NCI-H1105 treated with DMSO at 0.1 percent for 48 hours (cell line): Measurements from ENCODE around the gene MACROD1.
A peak's percentile ranks its signal among the peaks of the same experiment; 100 is the strongest.

Experiments used
- DNase-seq: peaks from one replicate; lab custom pipeline; 2025; lab: John Stamatoyannopoulos, UW

Gene MACROD1, protein sequence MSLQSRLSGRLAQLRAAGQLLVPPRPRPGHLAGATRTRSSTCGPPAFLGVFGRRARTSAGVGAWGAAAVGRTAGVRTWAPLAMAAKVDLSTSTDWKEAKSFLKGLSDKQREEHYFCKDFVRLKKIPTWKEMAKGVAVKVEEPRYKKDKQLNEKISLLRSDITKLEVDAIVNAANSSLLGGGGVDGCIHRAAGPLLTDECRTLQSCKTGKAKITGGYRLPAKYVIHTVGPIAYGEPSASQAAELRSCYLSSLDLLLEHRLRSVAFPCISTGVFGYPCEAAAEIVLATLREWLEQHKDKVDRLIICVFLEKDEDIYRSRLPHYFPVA

DNA sequence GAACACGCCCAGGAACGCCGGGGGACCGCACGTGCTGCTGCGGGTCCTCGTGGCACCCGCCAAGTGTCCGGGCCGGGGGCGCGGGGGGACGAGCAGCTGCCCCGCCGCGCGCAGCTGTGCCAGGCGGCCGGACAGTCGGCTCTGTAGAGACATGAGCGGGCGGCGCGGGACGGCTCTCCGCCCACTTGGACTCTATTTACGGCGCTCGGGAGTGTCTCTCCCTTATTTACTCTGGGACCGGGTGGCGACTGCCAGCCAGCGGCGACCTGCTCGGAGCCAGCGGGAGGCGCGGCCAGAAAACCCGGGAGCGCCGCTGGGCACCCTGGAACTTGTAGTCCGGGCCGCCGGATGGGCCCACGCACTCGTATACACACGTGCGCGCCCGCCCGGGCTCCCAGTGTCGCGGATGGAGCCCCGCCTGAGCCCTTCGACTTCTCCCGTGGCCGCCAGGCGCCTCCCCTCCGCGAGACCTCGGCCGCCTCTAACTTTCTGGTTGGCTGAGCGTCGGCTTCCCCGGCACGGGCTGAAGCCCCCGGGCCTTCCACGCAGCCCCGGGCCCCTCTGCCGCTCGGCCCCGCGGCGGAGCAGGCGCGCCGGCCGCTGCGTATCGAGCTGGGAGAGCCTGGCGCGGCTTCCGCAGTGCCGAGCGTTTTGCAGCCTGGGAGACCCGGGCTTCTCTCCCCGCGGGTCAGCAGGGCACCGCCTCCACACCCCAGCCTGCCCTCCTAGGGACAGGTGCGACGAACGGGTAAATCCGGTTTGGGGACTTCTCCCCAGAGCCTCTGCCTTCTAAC lies at the start of gene MACROD1:
Gene MACROD1, minus strand, starts transcription at position 272 of the 794 bp plus-strand sequence. Its CDS starts 119 bp downstream, at position 153.
- peak; percentile 82 for DNase-seq

DNA sequence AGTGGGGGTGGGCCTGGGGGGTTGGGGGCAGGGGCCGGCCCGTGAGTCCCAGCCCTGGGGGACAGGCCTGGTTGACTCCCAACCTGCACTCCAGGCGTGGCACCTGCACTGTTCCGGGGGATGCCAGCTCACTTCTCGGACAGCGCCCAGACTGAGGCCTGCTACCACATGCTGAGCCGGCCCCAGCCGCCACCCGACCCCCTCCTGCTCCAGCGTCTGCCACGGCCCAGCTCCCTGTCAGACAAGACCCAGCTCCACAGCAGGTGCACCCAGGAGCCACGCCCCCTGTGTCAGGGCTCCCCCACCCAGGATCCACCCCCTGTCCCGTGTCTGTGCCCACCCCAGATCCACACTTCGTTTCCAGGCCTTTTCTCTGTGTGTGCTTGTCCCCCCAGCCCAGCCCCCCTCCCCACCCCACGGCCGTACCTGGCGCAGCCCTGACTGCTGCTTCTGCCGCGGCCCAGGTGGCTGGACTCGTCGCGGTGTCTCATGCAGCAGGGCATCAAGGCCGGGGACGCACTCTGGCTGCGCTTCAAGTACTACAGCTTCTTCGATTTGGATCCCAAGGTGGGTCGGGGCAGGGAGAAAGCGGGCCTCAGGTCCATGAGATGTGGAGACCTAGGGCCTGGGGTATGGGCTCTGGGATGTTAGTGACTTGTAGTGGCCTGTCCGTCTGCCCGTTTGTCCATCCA lies 45.4 kb upstream of the MACROD1 start:
- no peak for DNase-seq

DNA sequence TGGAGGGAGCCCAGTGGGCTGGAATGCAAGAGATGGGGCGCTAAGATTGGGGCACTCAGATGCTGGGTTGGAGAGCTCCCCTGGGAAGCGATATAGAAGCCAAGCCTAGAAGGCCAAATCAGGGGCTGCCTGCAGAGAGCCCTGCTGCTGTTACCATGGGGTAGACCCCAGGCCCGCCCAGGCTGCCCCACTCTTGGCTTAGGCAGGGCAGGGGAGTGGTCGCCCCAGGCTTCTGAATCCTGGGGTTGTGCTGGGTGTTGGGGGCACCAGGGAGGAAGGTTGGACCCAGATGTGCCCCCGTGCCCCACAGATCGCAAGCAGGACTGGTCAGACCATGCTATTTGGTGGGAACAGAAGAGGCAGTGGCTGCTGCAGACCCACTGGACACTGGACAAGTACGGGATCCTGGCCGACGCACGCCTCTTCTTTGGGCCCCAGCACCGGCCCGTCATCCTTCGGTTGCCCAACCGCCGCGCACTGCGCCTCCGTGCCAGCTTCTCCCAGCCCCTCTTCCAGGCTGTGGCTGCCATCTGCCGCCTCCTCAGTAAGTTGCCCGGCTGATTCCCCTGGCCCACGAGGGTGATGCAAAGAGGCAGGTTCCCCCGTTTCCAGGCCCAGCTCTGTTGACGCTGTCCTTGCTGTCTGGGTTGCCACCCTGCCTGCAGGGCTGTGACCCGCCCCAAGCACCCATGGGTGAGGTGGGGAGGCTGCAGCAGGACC lies 44.5 kb upstream of the MACROD1 start:
- no peak for DNase-seq

DNA sequence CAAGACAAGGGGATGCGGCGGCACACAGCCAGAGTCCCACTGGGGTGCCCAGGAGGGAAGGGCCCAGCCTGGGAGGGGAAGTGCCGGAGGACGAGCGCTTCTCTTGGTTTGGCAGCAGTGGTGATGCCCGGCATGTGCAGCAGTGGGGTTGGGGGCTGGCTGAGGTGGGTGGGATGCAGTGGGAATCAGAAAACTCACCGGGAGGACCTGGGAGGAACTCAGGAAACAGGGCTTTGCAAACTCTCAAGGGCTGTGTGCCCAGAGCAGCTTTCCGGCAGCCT lies 43.6 kb upstream of the MACROD1 start:
- DNase-seq: no peak

DNA sequence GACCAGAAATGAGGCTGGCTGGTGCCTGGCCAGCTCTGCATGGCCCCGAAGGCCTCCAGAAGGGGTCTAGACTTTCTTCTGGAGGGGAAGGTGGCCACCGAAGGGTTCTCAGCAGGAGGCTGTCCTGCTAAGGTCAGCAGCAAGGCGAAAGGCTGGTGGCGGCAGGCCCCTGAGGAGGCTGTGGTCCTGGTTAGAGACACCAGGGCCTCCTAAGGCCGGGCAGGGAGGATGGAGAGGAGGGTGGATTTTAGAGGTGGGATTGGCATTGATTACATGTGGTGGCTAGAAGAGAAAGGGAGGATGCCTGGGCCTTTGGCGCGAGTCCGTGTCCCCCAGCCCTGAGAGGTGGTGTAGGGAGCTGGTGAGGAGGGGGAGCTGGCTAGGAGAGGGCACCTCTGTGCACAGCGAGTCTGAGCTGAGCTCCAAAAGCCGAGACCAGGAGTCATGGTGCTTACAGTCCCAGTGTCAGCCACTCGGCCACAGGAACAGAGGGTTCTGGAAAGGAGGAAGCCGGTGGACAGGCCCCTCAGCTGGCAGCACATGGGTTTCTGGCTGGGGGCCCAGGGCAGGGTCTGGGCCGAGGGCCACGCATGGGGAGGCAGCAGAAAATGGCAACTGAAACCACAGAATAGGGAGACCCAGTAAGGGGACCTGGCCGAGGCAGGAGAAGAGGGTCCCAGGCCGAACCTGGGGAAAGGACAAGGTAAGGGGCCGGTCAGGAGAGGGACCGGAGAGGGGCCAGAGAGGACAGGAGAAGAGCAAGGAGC lies 43.1 kb upstream of the MACROD1 start:
- no peak for DNase-seq

DNA sequence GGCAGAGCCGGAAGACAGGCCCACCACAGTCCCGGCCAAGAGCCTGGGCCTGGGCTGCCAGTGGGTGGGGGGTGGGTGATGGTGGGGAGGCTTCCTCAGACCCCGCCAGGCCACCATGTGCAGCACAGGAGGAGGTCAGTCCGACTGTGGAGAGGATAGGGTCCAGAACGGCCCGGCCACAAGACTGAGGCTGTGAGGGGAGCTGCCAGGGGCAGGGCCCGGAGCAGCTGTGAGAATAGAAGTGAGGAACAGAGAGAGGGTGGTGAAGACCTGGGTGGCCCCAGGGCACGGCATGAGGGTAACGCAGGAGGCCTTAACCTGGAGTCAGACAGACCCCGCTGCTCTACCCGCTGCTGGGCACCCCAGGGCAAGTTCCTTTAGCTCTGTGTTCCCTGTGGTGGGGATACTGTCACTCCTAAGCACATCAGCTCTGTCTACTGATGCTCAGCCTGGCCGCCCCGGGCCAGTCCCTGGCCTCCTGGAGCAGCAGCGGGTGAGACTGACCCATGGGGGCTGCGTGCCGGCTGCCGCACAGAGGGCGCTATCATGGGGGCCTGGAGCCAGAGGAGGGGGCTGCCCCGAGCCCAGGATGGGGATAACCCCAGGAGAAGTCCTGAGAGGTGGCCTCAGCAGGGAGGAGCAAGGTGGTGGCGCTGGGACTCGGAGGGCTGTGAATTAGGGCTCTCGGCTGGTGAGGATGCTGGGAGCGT lies 42.3 kb upstream of the MACROD1 start:
- no peak for DNase-seq

DNA sequence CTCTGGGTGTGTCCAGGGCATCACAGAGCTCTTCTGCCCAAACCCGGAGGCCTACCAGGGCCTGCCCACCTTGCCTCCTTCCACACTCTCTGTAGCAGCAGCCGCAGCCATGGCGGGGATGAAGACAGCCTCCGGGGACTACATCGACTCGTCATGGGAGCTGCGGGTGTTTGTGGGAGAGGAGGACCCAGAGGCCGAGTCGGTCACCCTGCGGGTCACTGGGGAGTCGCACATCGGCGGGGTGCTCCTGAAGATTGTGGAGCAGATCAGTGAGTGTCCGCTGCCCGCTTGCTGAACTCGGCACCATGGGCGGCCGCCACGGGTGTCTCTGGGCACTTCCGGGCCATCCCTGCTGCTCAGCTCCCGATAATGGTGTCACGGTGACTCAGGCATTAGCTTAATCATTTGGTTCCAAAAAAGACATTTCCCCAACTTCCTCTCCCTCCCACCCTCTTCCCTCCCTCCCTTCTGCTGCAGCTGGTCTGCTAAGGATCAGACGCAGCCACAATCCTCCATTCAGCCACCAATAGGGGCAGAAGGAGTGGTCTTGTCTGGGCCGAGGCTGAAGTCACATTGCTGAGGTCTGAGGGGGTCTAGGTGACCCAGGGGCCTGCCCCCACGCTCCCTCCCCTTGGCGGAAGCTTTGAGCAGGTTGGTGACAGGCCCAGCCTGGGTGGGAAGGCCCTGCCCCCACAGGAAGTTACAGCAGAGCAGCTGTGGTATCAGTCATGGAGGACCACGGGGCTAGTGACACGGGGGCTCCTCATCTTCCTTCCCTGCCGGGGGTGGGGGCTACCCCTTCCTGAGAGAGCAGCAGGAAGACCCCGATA lies 41.6 kb upstream of the MACROD1 start:
- DNase-seq: no peak

DNA sequence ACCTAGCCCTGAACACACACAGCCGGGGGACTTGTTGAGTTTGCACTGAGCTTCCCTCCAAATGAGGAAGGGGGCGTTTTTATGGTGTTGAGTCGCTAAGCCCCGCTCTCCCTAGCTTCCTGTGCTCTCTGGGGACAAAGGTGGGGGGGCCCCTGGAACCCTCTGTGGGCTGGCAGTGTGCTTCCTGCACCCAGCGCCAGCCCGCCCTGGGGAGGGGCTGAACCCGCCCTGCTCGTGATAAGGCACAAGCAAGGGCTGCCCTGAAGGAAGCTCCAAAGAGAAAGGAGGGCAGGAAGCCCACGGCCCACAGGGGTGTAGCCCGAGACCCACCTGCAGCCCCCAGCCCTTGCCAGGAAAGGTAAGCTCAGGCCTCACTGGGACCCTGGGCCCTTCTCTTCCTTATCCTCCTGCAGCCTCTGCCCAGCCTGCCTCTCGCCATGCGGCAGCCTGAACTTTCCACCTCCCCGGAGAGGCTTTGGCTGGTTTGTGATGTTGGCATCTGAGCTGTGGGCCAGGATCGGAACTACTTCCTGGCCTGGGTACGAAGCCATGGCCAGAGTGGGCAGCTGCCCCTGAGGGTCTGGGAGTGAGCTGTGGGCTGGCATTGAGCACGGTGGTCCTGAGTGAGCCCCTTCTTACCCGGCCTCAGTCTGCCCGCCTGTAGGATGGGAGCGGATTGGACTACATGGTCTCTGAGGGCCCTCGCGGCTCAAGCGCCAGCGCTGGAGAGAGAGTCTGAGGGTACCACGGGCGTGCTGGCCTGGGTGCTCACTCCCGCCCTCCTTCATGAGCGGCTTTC lies 40.7 kb upstream of the MACROD1 start, which contains the start of gene FERMT3:
Gene FERMT3, plus strand, starts transcription at position 265 of the 799 bp plus-strand sequence. CDS start 644 bp downstream, outside the sequence.
- no peak for DNase-seq

DNA sequence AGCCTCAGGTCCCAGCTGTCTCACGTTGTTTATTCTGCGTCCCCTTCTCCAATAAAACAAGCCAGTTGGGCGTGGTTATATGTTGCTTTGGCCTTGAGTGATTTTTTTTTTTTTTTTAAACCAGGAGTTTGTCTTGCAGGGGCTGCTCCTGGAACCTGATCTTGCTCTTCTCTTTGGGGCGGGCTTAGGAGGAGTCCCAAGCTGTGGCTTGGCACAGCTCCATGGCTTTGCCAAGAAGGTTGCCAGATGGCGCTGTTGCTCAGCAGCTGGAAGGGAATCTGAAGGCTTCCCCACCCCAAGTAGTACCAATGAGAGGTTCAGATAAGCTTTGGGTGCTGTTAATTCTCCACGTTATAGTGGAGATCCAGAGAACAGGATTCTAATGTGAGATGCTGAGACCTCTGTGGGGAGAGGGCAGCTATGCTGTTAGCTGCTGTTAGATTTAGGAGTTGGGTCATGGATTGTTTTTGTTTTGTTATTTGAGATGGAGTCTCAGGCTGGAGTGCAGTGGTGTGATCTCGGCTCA lies 38.6 kb upstream of the MACROD1 start:
- DNase-seq: peak; percentile 85

DNA sequence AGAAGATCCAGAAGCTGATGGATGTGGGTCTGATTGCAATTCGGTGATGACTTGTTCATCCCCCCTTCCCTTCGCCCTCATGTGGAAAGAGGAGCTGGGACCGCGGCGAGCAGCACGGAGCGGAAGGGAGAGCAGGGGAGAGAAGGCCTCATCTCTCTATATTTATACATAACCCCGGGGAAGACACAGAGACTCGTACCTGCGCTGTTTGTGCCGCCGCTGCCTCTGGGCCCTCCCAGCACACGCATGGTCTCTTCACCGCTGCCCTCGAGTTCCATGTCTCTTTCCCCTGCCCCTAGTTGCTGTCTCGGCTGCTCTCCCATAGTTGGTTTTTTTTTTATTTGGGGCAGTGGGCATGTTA lies 38.1 kb upstream of the MACROD1 start:
- no peak for DNase-seq

DNA sequence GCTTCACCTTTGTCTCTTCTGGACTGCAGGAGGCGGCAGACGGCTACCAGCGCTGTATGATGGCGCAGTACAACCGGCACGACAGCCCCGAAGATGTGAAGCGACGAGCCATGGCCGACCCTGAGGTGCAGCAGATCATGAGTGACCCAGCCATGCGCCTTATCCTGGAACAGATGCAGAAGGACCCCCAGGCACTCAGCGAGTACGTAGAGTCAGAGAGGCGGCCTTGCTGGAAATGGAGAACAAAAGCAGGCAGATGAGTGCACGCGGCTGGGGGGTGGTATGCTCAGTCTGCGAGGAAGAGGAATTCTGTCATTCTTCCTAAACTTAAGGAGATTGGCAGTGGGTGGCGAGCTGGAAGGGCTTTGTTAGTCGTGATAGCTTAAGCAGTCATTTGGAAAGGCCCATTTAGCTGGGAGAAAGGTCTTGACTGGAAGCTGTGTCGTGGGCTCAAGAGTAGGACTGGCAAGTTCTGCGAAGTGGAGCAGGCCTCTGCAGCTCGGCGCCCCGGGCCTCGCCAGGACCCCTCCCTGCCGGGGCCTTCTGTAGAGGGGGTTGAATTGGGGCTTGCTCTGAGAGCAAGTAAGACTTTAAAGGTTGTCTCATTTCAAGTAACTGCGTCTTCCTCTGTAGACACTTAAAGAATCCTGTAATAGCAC lies 37.6 kb upstream of the MACROD1 start:
- no peak for DNase-seq

DNA sequence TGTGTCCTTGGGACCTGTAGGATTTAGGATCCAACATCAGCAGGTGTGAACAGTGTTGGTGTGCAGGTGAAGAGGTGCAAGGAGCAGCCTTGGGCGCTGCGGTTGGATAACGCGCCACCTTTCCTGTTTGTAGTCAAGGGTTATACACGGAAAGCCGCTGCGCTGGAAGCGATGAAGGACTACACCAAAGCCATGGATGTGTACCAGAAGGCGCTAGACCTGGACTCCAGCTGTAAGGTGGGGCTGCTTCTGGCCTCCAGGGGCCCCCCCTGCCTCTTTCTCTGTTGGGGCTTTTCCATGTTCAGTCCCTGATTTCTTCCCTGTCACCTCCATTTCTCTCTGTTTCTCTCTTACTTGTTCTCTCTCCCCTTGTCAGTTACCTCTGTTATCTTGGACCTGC lies 37.1 kb upstream of the MACROD1 start:
- DNase-seq: no peak

DNA sequence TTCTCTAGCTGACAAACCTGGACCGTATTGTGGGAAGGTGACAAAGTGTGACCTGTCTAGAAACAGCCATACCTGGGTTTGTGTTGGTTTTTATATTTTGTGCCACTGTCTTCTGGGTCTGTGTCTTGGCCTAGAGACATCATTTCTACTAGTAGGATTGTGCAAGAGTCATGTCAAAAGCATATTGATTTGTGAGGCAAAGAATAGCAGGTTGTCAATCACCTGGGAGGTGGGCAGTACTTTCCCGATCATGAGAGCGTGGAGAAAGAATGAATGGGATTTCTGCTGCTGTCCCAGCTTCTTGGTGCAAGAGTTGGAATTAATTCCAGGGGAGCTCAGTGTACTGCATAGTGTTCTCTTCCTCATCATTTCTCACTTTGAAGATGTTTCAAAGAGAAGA lies 35.6 kb upstream of the MACROD1 start:
- no peak for DNase-seq

DNA sequence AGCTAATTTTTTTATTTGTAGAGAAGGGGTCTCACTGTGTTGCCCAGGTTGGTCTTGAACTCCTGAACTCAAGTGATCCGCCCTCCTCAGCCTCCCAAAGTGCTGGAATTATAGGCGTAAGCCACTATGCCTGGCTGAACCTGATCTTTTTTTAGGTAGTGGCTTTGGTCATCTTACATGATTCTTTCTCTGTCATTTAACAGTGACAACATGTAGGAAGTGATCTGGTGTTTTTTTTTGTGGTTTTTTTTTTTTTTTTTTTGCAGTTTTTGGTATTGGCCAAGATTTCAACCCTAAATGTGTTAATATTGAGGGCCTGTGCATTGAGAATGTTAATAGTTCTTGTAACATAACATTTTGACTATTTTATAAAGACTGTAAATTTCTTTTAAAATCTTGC lies 32.6 kb upstream of the MACROD1 start:
- no peak for DNase-seq

DNA sequence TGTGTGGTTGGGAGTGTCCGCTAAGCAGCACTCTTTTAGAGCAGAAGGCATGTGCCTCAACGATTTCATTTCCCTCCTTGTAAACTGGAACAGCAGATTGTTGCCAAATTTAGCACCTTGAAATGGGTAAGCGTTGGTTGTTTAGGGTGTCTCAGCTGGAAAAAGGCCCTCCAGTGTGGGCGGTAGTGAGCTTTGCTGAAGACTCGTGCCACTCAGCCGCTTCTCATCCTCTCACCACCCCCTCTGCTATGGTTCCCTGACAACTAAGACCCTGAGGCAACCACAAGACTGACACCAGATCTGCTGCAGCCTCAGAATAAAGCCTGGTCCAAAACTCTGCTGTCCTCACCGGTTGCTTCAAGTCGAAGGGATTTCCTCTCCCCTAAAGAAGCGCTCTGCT lies 30.7 kb upstream of the MACROD1 start:
- no peak for DNase-seq

DNA sequence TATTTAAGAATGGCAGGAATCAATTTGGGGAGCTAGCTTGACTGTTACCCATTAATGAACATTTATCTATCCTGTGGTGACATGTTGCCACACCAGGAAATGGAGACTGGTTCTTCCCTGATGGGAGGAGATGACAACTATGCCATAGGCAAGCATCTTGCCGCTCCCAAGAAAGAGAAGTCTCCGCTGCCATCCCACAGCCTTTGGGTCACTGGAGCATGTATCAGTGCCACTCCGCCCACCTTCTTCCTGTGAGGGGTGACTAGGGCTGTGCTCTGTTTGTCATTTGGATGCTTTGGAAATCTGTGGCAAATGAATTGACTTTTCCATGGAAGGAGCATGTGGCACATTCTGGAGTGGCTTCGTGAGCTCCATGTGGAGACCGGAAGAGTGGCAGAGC lies 26.5 kb upstream of the MACROD1 start:
- no peak for DNase-seq

DNA sequence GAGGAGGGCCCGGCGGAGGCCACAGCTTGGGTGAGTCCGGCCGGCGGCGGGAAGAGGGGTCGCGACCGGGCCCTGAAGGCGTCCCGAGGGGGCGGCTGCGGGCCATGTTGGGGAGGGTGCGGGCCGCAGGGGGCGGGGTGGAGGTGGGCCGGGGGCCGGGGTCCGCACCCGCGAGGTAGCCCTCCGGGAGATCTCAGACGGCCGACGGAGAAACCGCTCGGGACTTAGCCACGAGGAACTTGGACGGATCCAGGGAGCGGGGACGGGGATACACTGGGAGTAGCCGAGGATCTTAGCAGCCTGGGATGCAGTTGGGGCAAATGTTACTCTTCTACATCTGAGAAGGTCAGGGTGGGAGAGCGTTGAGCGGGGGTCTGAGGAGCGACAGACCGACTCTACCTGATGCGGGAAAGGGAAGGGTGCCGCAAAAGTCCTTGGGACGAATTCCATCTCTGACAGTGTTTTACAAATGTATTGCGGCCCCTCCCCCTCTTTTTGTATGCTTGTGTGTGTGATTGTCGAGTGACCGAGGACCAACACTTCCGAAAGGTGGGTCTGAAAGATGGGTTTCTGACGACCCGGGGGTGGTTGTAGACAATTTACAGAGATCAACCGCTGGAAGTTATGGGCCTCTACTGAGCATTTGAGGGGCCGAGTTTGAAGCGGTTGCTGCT lies 20.7 kb upstream of the MACROD1 start:
- DNase-seq: no peak
